Measurements from ENCODE around the gene LRIG1.

GRCh38 chr3:66411961-66412887 lies 88.6 kb downstream of the LRIG1 start:
- TF ChIP-seq CTCF (IDR thresholded peaks at IDR 0.05; ENCODE audit: low read length) = no peak
- TF ChIP-seq EZH2 (optimal IDR thresholded peaks at IDR 0.05; ENCODE audit: low read depth, low read length) = no peak
- no peak for TF ChIP-seq EZH2phosphoT487 (IDR thresholded peaks at IDR 0.05; ENCODE audit: low read length)

Data from MM.1S (cell line).